Psoas muscle (tissue), 8 donors: ENCODE results near the gene TBL1XR1. TPM values are rescaled to one million over a fixed set of nuclear protein-coding genes. Genes with fewer than 3 reads are reported as not detected.

Experiments used
- ATAC-seq, 4 donors: fragments of 200-7000 bp; cut with Tn5 transposase; one replicate each; pipeline ENCODE4 v1.9.1; 2020; ENCODE audit warnings: moderate library complexity in 3 of 4, mild to moderate bottlenecking in 2 of 4
- DNase-seq, 2 donors: peaks; one replicate each; pipeline ENCODE4 v3.0.0-alpha.2; 2020
- H3K27ac ChIP-seq: fragments of 200-600 bp; one replicate; pipeline ENCODE4 v1.8.0; 2022
- H3K27me3 ChIP-seq, 3 donors: fragments of 200-600 bp in 1 of 3; one replicate each; pipeline versions ENCODE4 v1.6.1 to v1.8.0; 2013 to 2022; ENCODE audit warnings: low read length in 2 of 3, mild to moderate bottlenecking in 2 of 3, moderate library complexity in 1 of 3; ENCODE audit not compliant: insufficient read depth in 3 of 3
- H3K36me3 ChIP-seq, 2 donors: fragments of 200-600 bp in 1 of 2; one replicate each; pipeline versions ENCODE4 v1.6.1 to v1.8.0; 2013 to 2022; ENCODE audit warnings: low read depth in 1 of 2, mild to moderate bottlenecking in 1 of 2, moderate library complexity in 1 of 2; ENCODE audit not compliant: insufficient read depth in 1 of 2
- H3K4me1 ChIP-seq: fragments of 200-600 bp; one replicate; pipeline ENCODE4 v1.8.0; 2022
- H3K4me3 ChIP-seq: fragments of 200-600 bp; one replicate; pipeline ENCODE4 v1.8.0; 2022; ENCODE audit warnings: mild to moderate bottlenecking
- H3K9me3 ChIP-seq: fragments of 200-600 bp; one replicate; pipeline ENCODE4 v1.8.0; 2022
- CTCF ChIP-seq: fragments of 200-600 bp; IDR thresholded peaks from one replicate; pipeline ENCODE4 v1.8.0; 2022; ENCODE audit warnings: antibody characterized with exemption
- WGBS, 3 donors: extraction: QIAGEN DNeasy Blood & Tissue Kit; methylation state at CpG; one replicate each; pipeline versions ENCODE4 v1.1.6 to v1.1.7; 2013; 5-methylcytosine and 5-hydroxymethylcytosine counted together
- intact Hi-C, 2 donors: fragments of 100-400 bp; cut with DNase I; formaldehyde crosslinking; loops; one replicate each; pipeline versions ENCODE4 v1.11.0 to v1.14.2; 2022
- polyA plus RNA-seq, 3 donors: library from polyadenylated mRNA; stranded (reverse); fragments of 200-250 nt; gene quantifications; one replicate each; pipeline ENCODE4 v1.2.3, GENCODE V29; 2013
- total RNA-seq, 4 donors: library from RNA; stranded (reverse); fragmentation: NEBNext Ultra II Directional in 2 of 4; extraction: Animal tissue kit (Norgen Biotek cat#: 25700) in 2 of 4; gene quantifications; one replicate each; pipeline versions ENCODE4 v1.2.1 to v1.2.4, GENCODE V29; 2021 to 2023
- donor health status: healthy with polysubstance abuse.
- donor health status: DM: no; HTN: no; CAD: no; lungs with moderate emphysema.
- donor health status: Bipolar disorder and iron deficiency.
- donor health status: healthy.
- donor health status: DM: yes; HTN: yes; CAD: no.
- donor health status: DM: no; HTN: no; CAD: no.
- donor health status: DM: no; HTN: no; CAD: no.
- donor health status: DM: yes; HTN: yes; CAD: no.

Gene TBL1XR1
- total and polyA plus RNA-seq, 7 donors, result 7.3 to 97.4 (median 58.6) TPM

- no peak for DNase-seq
- Histone ChIP-seq H3K4me1 (peaks cover 83% of the 10 kb centered on the region), H3K27me3 (no peaks in the 10 kb centered on the region), H3K36me3 (no peaks in the 10 kb centered on the region), H3K4me3 (no peak overlapping the region), H3K27ac (no peak overlapping the region), H3K9me3 (no peaks in the 10 kb centered on the region)
- intact Hi-C loops, result no loop called here
- no peak for TF ChIP-seq CTCF
- WGBS, 3 donors, result 74 to 86% (median 75%) methylated on average over 7 of the region's 7 CpGs
- ATAC-seq, result peak in 1 of 4 donors; percentile 36
These were observed 91.1 kb downstream of the TBL1XR1 start for GRCh38 chr3:177106184-177106583.

DNA sequence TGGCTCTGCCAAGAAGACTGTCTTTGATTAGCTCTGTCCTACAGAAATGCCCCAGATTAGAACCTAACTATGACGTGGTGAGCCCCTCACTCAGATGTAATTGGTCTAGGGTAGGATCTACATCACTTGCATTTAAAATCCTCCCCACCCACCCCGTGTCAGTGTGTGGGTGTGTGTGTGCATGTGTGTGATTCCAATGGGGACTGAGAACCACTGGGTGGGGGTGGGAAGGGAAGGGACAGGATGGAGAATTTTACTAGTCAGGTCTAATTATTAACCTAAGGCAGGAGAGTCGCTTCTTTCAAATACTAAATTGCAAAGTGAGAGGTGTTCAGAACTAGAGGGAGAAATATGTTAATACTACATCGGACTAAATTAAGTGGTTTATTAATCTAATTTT, 91.7 kb downstream of the TBL1XR1 start:
- H3K4me1 ChIP-seq, result peaks cover 78% of the 10 kb centered on the region
- no peak for DNase-seq
- H3K36me3 ChIP-seq, result no peaks in the 10 kb centered on the region
- no peak overlapping the region for H3K27ac ChIP-seq
- no peaks in the 10 kb centered on the region for H3K9me3 ChIP-seq
- H3K27me3 ChIP-seq, result no peaks in the 10 kb centered on the region
- ATAC-seq, result peak in 1 of 4 donors; percentile 25
- intact Hi-C loops, result no loop called here
- TF ChIP-seq CTCF, result no peak
- no peak overlapping the region for H3K4me3 ChIP-seq
- 73 to 79% (median 74%) methylated on average over 4 of the region's 4 CpGs for WGBS, 3 donors

GRCh38 chr3:177104299-177104992, 92.8 kb downstream of the TBL1XR1 start:
- Histone ChIP-seq H3K36me3 (no peaks in the 10 kb centered on the region), H3K27me3 (no peaks in the 10 kb centered on the region), H3K4me3 (no peak overlapping the region), H3K9me3 (no peaks in the 10 kb centered on the region), H3K4me1 (peaks cover 67% of the 10 kb centered on the region), H3K27ac (no peak overlapping the region)
- intact Hi-C loops, result no loop called here
- DNase-seq (no peak), ATAC-seq (no peak)
- 81 to 92% (median 90%) methylated on average over 6 of the region's 6 CpGs for WGBS, 3 donors
- TF ChIP-seq CTCF, result no peak

DNA sequence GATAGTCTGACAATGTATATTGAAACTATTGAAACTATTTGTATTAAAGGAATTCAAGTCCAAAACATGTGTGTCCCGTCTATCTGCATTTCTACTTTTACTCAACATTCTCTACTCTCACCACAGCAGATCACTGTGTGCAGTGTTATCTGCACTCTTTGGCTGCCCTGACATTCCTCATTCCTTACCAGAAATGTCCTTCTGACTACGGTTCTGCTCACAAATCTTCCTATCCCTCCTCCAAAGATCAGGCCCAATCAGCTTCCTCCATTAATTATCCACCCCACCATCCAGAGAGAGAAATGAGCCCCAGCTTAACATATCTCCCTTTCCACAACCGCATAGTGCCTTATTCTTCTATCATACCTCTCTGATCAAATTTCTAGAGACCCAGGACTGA, 94.7 kb downstream of the TBL1XR1 start:
- H3K4me3 ChIP-seq, result no peak overlapping the region
- TF ChIP-seq CTCF, result no peak
- H3K4me1 ChIP-seq, result peaks cover 53% of the 10 kb centered on the region
- H3K36me3 ChIP-seq, result no peaks in the 10 kb centered on the region
- intact Hi-C loops, result no loop called here
- H3K9me3 ChIP-seq, result no peaks in the 10 kb centered on the region
- no peak for ATAC-seq
- WGBS, 3 donors, result 28 to 55% (median 30%) methylated on average over 3 of the region's 3 CpGs
- no peak overlapping the region for H3K27ac ChIP-seq
- H3K27me3 ChIP-seq, result no peaks in the 10 kb centered on the region
- no peak for DNase-seq

DNA sequence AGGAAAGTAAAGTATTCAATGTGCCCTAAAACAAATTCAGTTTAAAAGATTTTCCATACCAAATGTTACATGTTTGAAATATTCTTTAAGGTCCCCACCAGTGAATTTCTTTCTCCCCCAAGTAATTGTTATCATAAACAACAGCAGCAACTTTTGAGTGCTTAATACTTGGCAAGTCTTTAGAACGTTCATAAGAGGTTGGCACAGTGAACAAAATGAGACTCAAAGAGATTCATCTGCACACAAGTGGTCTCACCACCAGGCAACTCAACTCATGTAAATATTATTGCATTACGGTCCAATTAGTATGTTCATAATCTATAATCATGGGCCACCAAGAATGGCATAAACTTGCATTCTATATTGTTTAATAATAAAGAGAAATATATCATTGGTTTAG, 98.7 kb downstream of the TBL1XR1 start:
- intact Hi-C loops, result no loop called here
- Histone ChIP-seq H3K9me3 (no peaks in the 10 kb centered on the region), H3K27ac (no peak overlapping the region), H3K4me3 (no peak overlapping the region), H3K27me3 (no peaks in the 10 kb centered on the region), H3K36me3 (no peaks in the 10 kb centered on the region), H3K4me1 (peaks cover 17% of the 10 kb centered on the region)
- WGBS, 3 donors, result 15 to 71% (median 60%) methylated on average over 2 of the region's 2 CpGs
- DNase-seq, result no peak
- ATAC-seq, result no peak
- TF ChIP-seq CTCF, result no peak
